AG09319 (cell line): ENCODE data around the gene CNRIP1.

ENCODE experiments used
- DNase-seq: peaks from one replicate; pipeline ENCODE4 v3.0.0-alpha.2; 2010; ENCODE audit warnings: low read depth; ENCODE audit errors: extremely low read depth
- CTCF ChIP-seq: IDR thresholded peaks from 2 replicates; pipeline ENCODE4 v1.5.1; 2011; ENCODE audit warnings: low read depth, mild to moderate bottlenecking, inconsistent platforms, low read length, moderate library complexity

CNRIP1 gene

GRCh38 chr2:68345129-68345875, 25.6 kb upstream of the CNRIP1 start:
- TF ChIP-seq CTCF, result no peak
- DNase-seq, result no peak

GRCh38 chr2:68344031-68344430, 24.3 kb upstream of the CNRIP1 start:
- TF ChIP-seq CTCF, result no peak
- no peak for DNase-seq

GRCh38 chr2:68342470-68342869, 22.7 kb upstream of the CNRIP1 start:
- no peak for DNase-seq
- TF ChIP-seq CTCF, result no peak

GRCh38 chr2:68341583-68341982, 21.8 kb upstream of the CNRIP1 start:
- no peak for TF ChIP-seq CTCF
- no peak for DNase-seq

DNA sequence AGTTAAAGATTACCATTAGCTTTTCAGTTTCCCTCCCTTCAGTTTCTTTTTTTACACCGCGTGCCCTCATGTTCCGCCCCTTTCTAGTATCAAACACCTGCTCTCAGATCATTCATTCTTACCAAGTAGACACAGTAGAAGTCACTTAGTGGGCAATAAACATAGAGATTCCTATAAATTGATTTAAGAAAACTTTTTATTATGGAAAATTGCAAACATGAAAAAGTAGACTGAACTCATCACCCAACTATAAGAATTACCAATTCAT, 21.2 kb upstream of the CNRIP1 start:
- DNase-seq, result no peak
- no peak for TF ChIP-seq CTCF

DNA sequence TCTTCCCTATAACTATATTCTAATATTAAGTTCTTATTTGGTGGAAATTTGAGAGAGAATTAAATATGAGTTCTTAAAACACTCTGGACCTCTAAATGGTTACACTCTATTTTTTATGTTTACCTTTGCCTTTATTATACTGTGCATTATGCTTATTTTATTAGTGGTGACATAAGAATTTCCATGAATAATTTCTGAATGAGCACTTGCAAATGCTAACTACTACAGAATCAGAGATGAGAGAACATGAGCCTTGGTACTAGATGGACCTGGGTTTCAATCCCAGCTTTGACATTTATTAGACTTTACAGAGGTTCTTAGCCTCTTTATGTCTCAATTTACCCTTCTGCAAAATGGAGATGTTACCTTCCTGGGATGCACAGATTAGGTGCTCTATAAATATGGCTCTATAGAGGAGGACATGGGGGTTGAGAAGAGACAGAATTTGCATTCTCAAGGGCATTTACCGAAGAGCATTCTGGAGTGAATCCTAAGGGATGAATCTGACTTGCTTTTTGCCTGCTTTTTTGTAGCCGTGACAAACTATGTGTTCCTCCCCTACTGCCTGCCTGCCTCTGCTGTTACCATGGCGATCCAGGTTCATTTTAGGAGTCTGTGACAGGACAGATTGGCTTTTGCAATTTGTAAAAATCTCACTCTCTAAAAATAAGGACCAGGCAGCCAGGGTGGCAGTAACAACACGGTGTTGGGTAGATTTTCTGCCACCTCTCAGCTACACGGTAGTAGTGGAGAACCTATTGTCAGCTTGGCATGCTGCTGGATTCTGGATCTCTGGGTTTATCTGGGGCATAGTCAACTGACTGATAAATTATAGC, 20.7 kb upstream of the CNRIP1 start:
- DNase-seq, result no peak
- TF ChIP-seq CTCF, result no peak

DNA sequence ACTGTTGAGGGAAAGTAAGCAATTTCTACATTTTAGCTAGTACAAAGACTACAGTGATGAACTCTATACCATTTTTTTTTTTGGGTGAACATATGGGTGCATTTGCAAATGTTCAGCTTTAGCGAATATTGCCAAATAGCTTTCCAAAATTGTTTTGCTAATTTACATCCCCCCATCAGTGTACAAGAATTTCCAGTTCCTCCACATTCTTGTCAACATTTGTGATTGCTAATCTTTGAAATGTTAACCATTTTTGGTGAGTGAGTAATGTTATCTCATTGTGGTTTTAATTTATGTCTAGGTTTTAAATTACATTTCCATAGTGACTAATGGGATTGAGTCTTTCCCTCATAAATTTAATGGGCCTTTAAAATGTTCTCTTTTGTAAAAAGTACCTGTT, 16.4 kb upstream of the CNRIP1 start:
- peak; percentile 14 for DNase-seq
- no peak for TF ChIP-seq CTCF
